HCT116 (cell line): ENCODE measurements around the gene NET1. TPM values are rescaled to one million over a fixed set of nuclear protein-coding genes. Genes with fewer than 3 reads are reported as not detected.

Experiments
- ATAC-seq: fragments of 200-7000 bp; cut with Tn5 transposase; 2 replicates; pipeline ENCODE4 v1.9.1; 2020; ENCODE audit warnings: mild to moderate bottlenecking, moderate library complexity
- BruUV-seq: library from RNA; stranded (reverse); fragments of 400-500 nt; replicated peaks from 2 replicates; lab custom pipeline; 2021; lab: Mats Ljungman, UMichigan
- CTCF ChIA-PET: fragments of 300-600 bp; sonication (Branson Sonifier 250); formaldehyde crosslinking; loops from one replicate; lab custom pipeline; 2021; ENCODE audit warnings: antibody characterized with exemption; lab: Charles Lee
- POLR2A ChIA-PET: fragments of 300-600, 350-600 bp; sonication (Branson Sonifier 250); formaldehyde crosslinking; loops from one replicate; lab custom pipeline; 2021; ENCODE audit warnings: antibody characterized with exemption; lab: Charles Lee
- RAD21 ChIA-PET, 2 experiments: fragments of 300-600 bp; sonication (Branson Sonifier 250); formaldehyde crosslinking; loops; one replicate each; lab custom pipeline; 2023; ENCODE audit warnings: low total read pairs in 2 of 2; ENCODE audit not compliant: uncharacterized antibody in 2 of 2, unreplicated experiment in 2 of 2, low non-redundant PET in 1 of 2; lab: Charles Lee
- DNase-seq: peaks from one replicate; pipeline ENCODE4 v3.0.0-alpha.2; 2010; ENCODE audit warnings: low read depth, low spot score
- H2AFZ ChIP-seq: fragments of 200-600 bp; shearing (Covaris generic), sonication (generic); 2 replicates; pipeline ENCODE4 v1.6.1; 2017; ENCODE audit warnings: low read depth, mixed run types, mixed read lengths, antibody characterized with exemption, low read length; ENCODE audit not compliant: poor library complexity, severe bottlenecking
- H3K27ac ChIP-seq: 2 replicates; pipeline ENCODE4 v1.5.1; 2012; ENCODE audit warnings: low read depth, low read length
- H3K27me3 ChIP-seq: fragments of 200-600 bp; sonication (generic); 2 replicates; pipeline ENCODE4 v1.6.1; 2016; ENCODE audit warnings: mixed run types, low read length, mixed read lengths; ENCODE audit not compliant: insufficient read depth
- H3K36me3 ChIP-seq, 2 experiments: fragments of 200-500 bp in 1 of 2; fragments of 200-600 bp in 1 of 2; sonication (Bioruptor generic) in 1 of 2; sonication (generic) in 1 of 2; 2 replicates each; pipeline versions ENCODE4 v1.5.1 to v1.6.1; 2014 to 2016; ENCODE audit warnings: low read length in 2 of 2, inconsistent platforms in 1 of 2, mixed read lengths in 1 of 2, mixed run types in 1 of 2; ENCODE audit not compliant: insufficient read depth in 2 of 2, control insufficient read depth in 1 of 2
- H3K4me1 ChIP-seq, 2 experiments: fragments of 200-600 bp in 1 of 2; sonication (generic) in 1 of 2; 2 replicates each; pipeline versions ENCODE4 v1.5.1 to v1.6.1; 2012 to 2017; ENCODE audit warnings: low read length in 2 of 2, inconsistent platforms in 1 of 2, mild to moderate bottlenecking in 1 of 2, mixed read lengths in 1 of 2, mixed run types in 1 of 2, moderate library complexity in 1 of 2; ENCODE audit not compliant: insufficient read depth in 2 of 2, control insufficient read depth in 1 of 2
- H3K4me2 ChIP-seq: fragments of 200-600 bp; sonication (generic); 2 replicates; pipeline ENCODE4 v1.6.1; 2017; ENCODE audit warnings: mixed run types, low read length, mixed read lengths
- H3K4me3 ChIP-seq, 2 experiments: fragments of 200-600 bp in 1 of 2; sonication (generic) in 1 of 2; replicated peaks in 1 of 2; 2 replicates each; pipeline ENCODE4 v1.5.1; 2011 to 2016; ENCODE audit warnings: low read length in 2 of 2, control low read depth in 1 of 2, low read depth in 1 of 2, mild to moderate bottlenecking in 1 of 2, mixed read lengths in 1 of 2, mixed run types in 1 of 2
- H3K79me2 ChIP-seq: fragments of 200-600 bp; sonication (generic); 2 replicates; pipeline ENCODE4 v1.6.1; 2017; ENCODE audit warnings: mild to moderate bottlenecking, mixed run types, low read length, moderate library complexity, mixed read lengths; ENCODE audit not compliant: insufficient read depth
- H3K9ac ChIP-seq: fragments of 200-600 bp; sonication (generic); 2 replicates; pipeline ENCODE4 v1.6.1; 2016; ENCODE audit warnings: low read length, mixed read lengths
- H3K9me2 ChIP-seq: fragments of 200-600 bp; sonication (generic), shearing (Covaris generic); 2 replicates; pipeline ENCODE4 v1.6.1; 2017; ENCODE audit warnings: mixed run types, mild to moderate bottlenecking, moderate library complexity; ENCODE audit not compliant: insufficient read depth
- H3K9me3 ChIP-seq, 2 experiments: fragments of 200-500 bp in 1 of 2; fragments of 200-600 bp in 1 of 2; sonication (Bioruptor generic) in 1 of 2; sonication (generic) in 1 of 2; 2 replicates each; pipeline ENCODE4 v1.6.1; 2014 to 2017; ENCODE audit warnings: low read length in 2 of 2, mixed read lengths in 2 of 2, inconsistent platforms in 1 of 2, low read depth in 1 of 2, mild to moderate bottlenecking in 1 of 2, mixed run types in 1 of 2, moderate library complexity in 1 of 2; ENCODE audit not compliant: control insufficient read depth in 1 of 2, insufficient read depth in 1 of 2
- H4K20me1 ChIP-seq: fragments of 200-600 bp; sonication (generic), shearing (Covaris generic); 2 replicates; pipeline ENCODE4 v1.6.1; 2017; ENCODE audit warnings: mixed run types, mild to moderate bottlenecking, moderate library complexity; ENCODE audit not compliant: insufficient read depth
- EGR1 ChIP-seq: IDR thresholded peaks from 2 replicates; pipeline ENCODE4 v1.6.1; 2012; ENCODE audit warnings: low read depth
- EZH2 ChIP-seq: fragments of 200-600 bp; sonication (generic); IDR thresholded peaks from 2 replicates; pipeline ENCODE4 v1.6.1; 2017; ENCODE audit warnings: antibody characterized with exemption, mixed run types
- EZH2phosphoT487 ChIP-seq: fragments of 200-600 bp; IDR thresholded peaks from 2 replicates; pipeline ENCODE4 v1.6.1; 2018; ENCODE audit warnings: antibody characterized with exemption, borderline replicate concordance
- FOSL1 ChIP-seq: IDR thresholded peaks from 2 replicates; pipeline ENCODE4 v1.6.1; 2012; ENCODE audit warnings: low read depth
- POLR2AphosphoS5 ChIP-seq: IDR thresholded peaks from 2 replicates; pipeline ENCODE4 v1.6.1; 2011; ENCODE audit warnings: mild to moderate bottlenecking, low read depth, low read length, moderate library complexity
- SIN3A ChIP-seq: IDR thresholded peaks from 2 replicates; pipeline ENCODE4 v1.6.1; 2012; ENCODE audit warnings: low read depth
- ZFX ChIP-seq: fragments of 450-650 bp; IDR thresholded peaks from 2 replicates; pipeline ENCODE4 v1.6.1; 2017
- ZNF274 ChIP-seq: fragments of 200-500 bp; sonication (Bioruptor generic); IDR thresholded peaks from 2 replicates; pipeline ENCODE4 v1.6.1; 2014; ENCODE audit warnings: mild to moderate bottlenecking, low read depth, low read length, inconsistent platforms
- intact Hi-C: fragments of 100-400 bp; cut with micrococcal nuclease; formaldehyde crosslinking; loops from 2 replicates; pipeline ENCODE4 v1.10.0; 2022
- total RNA-seq: library from RNA; stranded (reverse); gene quantifications from one replicate; pipeline ENCODE4 v1.2.1, GENCODE V29; 2021; ENCODE audit not compliant: unreplicated experiment
- TF ChIP-seq, protein P1 (sequence below): IDR thresholded peaks from 2 replicates; pipeline ENCODE4 v1.6.1; 2011; ENCODE audit warnings: mild to moderate bottlenecking, low read length, moderate library complexity; ENCODE audit not compliant: insufficient replicate concordance; ENCODE audit errors: extremely low read depth

Gene NET1
- total RNA-seq, 1 experiment from 2014 or later, result 51.2 TPM

DNA sequence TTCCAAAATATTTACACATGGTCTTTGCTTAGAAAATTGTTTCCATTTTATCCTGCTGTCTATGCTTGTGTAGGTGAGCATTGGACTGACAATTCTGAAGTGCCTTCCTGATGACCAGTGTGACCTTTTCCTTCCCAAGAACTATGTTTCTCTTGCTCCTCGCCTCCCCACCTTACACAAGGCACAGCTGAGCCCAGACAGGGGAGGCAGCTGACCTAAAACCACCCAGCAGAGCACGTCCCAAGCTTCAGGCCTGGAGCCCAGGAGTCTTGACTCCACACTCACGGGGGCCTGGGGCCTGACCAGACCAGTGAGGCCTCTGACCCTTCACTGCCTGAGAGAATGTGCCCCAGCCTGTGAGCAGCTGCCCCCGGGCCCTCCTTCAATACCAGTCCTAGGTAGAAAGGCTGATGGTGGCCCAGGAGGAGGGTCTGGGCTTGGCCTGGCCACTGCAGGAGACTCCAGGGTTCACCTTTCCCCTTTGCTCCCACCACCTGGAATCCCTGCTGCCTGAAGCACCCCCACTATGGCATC is 80.0 kb downstream of the NET1 start:
- H3K27ac ChIP-seq, result no peak overlapping the region
- no peak overlapping the region for H3K4me2 ChIP-seq
- H4K20me1 ChIP-seq, result no peaks in the 10 kb centered on the region
- ATAC-seq, result no peak
- ChIA-PET RAD21 (no interaction called here), POLR2A (no interaction called here), CTCF (no interaction called here)
- no peaks in the 10 kb centered on the region for H3K9me3 ChIP-seq
- no peak overlapping the region for H2AFZ ChIP-seq
- intact Hi-C loops, result no loop called here
- no peak for DNase-seq
- no peaks in the 10 kb centered on the region for H3K27me3 ChIP-seq
- no peaks in the 10 kb centered on the region for H3K79me2 ChIP-seq
- no TSS peak for BruUV-seq
- H3K36me3 ChIP-seq, result no peaks in the 10 kb centered on the region
- no peak overlapping the region for H3K4me3 ChIP-seq
- no peak for TF ChIP-seq POLR2AphosphoS5
- TF ChIP-seq, protein P1, sequence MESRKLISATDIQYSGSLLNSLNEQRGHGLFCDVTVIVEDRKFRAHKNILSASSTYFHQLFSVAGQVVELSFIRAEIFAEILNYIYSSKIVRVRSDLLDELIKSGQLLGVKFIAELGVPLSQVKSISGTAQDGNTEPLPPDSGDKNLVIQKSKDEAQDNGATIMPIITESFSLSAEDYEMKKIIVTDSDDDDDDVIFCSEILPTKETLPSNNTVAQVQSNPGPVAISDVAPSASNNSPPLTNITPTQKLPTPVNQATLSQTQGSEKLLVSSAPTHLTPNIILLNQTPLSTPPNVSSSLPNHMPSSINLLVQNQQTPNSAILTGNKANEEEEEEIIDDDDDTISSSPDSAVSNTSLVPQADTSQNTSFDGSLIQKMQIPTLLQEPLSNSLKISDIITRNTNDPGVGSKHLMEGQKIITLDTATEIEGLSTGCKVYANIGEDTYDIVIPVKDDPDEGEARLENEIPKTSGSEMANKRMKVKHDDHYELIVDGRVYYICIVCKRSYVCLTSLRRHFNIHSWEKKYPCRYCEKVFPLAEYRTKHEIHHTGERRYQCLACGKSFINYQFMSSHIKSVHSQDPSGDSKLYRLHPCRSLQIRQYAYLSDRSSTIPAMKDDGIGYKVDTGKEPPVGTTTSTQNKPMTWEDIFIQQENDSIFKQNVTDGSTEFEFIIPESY, result no peak
- no peak for TF ChIP-seq ZFX
- no peak for TF ChIP-seq EGR1
- H3K9me2 ChIP-seq, result no peaks in the 10 kb centered on the region
- no peak overlapping the region for H3K9ac ChIP-seq
- H3K4me1 ChIP-seq, result peaks cover 0 to 5% of the 10 kb centered on the region in 2 experiments; a peak in 1 of 4 replicates

GRCh38 chr10:5492929-5493576 is 80.7 kb downstream of the NET1 start:
- Histone ChIP-seq H3K27ac (no peak overlapping the region), H3K79me2 (no peaks in the 10 kb centered on the region), H3K9me2 (no peaks in the 10 kb centered on the region), H3K9me3 (no peaks in the 10 kb centered on the region), H3K4me2 (no peak overlapping the region), H3K9ac (no peak overlapping the region), H3K36me3 (no peaks in the 10 kb centered on the region), H3K27me3 (no peaks in the 10 kb centered on the region), H3K4me3 (no peak overlapping the region), H4K20me1 (no peaks in the 10 kb centered on the region), H2AFZ (no peak overlapping the region), H3K4me1 (peaks cover 0 to 5% of the 10 kb centered on the region in 2 experiments; a peak in 1 of 4 replicates)
- ChIA-PET CTCF (no interaction called here), RAD21 (no interaction called here), POLR2A (no interaction called here)
- no peak for TF ChIP-seq POLR2AphosphoS5
- TF ChIP-seq EGR1, result no peak
- TF ChIP-seq SIN3A, result no peak
- TF ChIP-seq FOSL1, result no peak
- TF ChIP-seq ZNF274, result no peak
- no peak for TF ChIP-seq ZFX
- TF ChIP-seq EZH2, result no peak
- TF ChIP-seq EZH2phosphoT487, result no peak
- DNase-seq, result no peak
- intact Hi-C loops, result no loop called here
- no TSS peak for BruUV-seq
- ATAC-seq, result no peak
